Right forelimb (tissue), 1 donor: Measurements from ENCODE around the gene APPBP2.
"Not testable (repeated sequence)": the region's sequence is repeated elsewhere in the genome, so short reads cannot be mapped to it uniquely, and the experiment has no call there.

ENCODE experiments used
- DNase-seq: peaks from one replicate; pipeline ENCODE4 v3.0.0-alpha.2; 2018

Gene APPBP2

DNA sequence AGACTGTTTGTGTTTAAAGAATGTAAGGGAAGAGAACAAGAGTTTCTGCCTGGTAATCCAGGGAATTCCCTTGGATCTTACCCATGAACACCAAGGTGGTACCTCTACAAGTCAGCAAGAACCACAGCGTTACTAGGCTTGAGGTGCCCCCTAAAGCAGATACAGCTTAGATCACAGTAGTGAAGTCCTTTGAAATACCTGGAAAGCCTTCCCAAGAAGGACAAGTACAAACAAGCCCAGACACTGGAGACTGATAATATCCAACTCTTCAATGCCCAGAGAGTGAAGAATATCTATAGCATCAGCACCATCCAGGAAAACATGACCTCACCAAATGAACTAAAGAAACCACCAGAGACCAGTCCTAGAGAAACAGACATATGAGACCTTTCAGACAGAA is 3.8 kb upstream of the APPBP2 start:
- DNase-seq, result no peak

DNA sequence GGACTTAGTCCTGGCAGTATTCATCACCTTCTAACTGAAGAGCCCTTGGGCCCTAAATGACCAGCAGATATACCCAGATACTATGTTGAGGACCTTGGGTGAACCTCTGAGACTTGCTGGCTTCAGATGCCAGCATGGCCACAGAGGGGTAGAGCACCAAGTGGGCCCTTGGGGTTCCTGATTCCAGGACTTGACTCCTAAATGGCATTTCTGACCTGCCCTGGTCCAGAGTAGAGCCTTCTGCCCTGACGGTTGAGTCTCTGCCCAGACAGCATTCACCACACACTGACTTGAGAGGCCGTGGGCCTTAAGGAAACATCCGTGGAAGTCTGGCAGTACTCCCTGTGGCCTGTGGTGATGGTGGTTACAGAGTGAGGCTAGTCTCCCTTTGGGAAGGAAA is 2.8 kb upstream of the APPBP2 start:
- no peak for DNase-seq

DNA sequence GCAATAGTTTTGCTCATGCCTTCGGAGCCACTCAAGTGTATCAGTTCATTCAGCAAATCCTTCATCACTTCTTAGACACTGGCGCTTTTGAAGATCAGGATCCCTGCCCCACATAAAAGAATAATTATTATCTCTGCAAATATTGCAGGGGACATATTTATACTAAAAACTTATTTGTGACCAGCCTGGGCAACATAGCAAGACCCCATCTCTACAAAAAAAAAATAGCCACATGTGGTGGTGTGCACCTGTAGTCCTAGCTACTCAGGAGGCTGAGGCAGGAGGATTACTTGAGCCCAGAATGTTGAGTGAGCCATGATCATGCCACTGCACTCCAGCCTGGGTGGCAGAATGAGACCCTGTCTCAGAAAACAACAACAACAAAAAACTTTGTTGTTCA is 1.7 kb upstream of the APPBP2 start:
- DNase-seq, result no peak

DNA sequence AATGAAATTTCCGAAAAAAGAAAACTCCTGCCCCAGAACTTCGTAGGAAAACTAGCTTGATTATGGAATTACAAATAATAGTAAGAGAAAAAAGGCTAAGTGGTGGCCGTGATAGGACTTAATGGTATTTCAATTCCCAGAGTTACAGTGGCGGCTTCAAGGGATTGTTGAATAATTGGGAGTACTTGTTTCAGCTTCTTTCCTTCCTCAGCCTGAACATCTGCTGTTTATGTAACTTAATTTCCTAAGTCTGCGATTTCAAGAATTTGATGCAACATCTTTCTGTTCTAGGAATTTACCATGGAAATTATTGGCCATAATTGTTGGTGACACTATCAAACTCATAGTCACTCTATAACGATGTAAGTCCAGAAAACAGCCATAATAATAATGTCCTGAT is 684 bp upstream of the APPBP2 start:
- no peak for DNase-seq

DNA sequence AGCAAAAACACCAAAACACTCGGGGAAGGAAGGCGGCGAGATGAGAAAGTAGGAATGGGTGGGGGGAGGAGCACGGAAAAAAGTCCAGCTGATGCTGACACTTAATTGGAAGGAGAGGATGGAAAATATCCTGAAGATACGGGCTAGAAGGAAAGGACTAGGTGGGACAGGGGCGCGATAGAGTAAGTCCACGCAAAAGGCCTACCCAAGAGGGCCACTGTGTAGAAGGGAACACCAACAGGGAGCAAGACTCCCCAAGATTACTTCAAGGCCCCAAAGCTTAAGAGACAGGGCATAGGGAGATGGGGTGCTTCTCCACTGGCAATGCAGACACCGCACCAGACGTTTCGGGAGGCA is 736 bp downstream of the APPBP2 start:
- no peak for DNase-seq

DNA sequence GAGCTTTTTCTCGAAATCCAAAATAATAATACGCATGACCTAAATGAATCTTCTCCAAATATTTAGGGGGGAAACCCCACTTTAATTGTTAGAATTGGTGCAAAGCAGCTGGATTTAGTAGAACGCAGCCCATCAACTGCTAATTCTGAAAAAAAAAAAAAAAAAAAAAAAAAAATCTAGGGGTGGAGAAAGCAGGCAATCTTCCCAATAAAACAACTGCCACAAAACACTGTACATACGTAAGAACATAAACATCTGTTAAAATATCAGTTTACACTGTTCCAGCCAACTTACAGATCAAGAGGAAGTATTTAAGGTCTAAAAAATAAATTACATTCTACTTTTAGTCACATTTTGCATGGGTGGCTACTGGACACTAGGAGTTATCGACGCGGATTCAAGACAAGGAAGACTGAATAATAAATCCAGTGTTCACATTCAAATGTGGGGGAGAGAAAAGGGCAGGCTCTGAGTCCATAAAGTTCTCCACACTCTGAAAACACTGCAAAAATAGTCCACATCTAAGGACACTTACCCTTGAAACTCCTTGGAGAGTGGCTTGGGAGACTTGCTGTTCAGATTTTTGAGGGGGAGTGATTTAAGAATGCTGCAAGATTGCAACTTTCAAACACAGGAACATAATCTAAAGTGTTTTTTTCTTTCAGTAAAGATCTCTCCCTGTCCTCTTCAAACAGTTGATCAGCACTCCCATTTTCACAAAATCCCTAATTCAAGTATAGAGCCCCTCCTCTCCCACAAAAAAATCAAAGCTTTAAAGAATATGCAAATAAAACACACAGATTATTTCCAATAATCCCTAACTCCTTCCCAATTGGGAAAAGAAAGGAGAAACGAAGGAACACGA is 1.3 kb downstream of the APPBP2 start:
- no peak for DNase-seq

DNA sequence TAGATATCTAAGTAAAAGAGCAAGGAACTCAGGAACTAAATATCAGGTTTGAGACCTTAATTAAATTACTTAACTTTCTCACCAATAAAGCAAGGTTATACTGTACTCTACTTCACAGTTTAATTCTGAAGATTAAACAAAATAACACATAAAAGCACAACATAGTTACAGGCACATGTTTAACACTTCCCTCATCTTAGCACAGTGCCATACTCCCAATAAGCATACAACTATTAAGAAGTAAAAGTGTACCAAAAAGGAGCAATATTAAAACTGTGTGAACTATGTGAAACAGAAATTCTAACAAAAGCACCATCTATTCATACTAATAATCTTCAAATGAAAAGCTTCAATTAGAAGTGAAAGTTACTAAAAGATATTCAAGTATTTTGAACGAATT is 2.2 kb downstream of the APPBP2 start:
- DNase-seq, result no peak

DNA sequence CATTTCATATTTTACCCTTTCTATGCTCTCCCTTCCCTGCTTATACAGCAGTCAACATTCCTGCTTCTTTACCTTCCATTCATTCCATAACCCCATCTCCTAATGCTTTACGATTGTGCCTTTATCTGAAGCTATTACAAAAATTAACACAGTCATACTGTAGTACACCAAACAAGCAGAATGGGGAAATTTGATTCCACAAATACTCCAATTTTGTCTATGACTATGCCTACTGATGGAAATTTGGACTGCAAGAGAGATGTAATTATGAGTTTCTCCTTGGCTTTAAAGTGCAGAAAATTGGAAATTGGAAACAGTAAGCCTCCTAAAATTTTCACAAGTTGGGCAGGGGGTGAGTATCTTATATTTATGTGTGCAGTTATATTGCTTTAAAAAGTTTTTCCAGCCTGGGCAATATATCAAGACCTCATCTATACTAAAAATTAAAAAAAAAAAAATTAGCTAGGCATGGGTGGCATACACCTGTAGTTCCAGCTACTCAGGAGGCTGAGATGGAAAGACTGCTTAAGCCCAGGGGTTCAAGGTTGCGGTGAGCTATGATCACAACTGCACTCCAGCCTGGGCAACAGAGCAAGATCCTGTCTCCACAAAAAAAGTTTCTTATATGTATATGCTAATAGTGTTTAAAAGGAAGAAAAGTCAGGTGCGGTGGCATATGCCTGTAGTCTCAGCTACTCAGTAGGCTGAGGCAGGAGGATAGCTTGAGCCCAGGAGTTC is 3.0 kb downstream of the APPBP2 start:
- DNase-seq, result no peak

DNA sequence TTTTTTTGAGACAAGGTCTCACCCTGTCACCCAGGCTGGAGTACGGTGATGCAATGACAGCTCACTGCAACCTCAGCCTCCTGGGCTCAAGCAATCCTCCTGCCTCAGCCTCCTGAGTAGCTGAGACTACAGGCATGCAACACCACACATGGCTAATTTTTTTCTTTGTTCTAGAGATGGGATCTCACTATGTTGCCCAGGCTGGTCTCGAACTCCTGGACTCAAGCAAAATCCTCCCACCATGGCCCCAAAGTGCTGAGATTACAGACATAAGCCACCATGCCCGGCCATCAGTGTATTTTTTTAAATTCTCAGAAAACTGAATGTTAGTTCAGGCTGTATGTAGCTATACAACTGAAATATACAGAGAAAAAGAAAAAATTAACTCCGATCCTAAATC is 6.2 kb downstream of the APPBP2 start:
- DNase-seq, result no peak

DNA sequence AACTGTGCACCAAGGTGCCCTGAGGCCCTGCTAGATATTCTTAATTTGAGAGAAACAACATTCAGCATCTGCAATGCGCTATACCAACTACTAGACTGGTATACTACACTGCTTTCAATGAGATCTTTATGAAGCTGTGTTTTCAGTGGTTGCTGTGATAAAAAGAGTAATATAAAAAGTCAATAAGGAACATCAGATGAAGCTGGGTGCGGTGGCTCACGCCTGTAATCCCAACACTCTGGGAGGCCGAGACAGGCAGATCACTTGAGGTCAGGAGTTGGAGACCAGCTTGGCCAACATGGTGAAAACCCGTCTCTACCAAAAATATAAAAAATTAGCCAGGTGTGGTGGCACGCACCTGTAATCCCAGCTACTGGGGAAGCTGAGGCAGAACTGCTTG is 10.4 kb downstream of the APPBP2 start:
- DNase-seq, result not testable (repeated sequence)

DNA sequence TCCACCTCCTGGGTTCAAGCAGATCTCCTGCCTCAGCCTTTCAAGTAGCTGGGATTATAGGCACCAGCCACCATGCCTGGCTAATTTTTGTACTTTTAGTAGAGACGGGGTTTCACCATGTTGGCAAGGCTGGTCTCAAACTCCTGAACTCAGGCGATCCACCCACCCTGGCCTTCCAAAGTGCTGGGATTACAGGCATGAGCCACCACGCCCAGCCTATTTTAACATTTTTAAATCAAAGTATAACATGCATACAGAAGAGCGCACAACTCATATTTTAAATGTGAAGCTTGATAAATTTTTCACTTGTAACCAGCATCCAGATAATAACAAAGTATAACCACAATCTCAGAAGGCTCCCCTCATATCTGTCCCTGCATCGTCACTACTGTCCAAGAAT is 10.8 kb downstream of the APPBP2 start:
- not testable (repeated sequence) for DNase-seq

DNA sequence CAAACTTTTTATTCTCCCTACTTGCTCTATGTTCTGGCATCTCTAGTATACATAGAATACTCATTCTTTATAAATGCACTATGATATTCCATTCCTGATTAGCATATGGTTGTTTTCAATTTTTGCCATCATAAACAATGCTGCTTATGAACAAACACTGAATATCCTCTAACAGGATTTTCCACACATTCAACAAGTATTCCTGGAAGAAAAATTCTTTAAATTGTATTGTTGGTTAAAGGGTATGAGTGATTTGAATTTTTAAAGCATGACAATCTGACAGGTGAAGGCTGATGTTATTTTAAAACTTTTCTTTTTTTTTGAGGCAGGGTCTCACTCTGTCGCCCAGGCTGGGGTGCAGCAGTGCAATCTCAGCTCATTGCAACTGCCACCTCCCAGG is 11.5 kb downstream of the APPBP2 start:
- no peak for DNase-seq

DNA sequence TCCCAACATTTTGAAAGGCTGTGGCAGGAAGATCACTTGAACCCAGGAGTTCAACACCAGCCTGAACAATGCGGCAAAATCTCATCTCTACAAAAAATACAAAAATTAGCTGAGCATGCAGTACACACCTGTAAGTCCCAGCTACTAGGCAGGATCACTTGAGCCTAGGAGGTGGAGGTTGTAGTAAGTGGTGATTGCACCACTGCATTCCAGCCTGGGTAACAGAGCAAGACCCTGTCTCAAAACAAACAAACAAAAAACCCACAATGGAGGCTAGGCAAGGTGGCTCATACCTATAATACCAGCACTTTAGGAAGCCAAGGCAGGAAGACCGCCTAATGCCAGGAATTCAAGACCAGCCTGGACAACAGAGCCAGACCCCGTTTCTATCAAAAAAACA is 12.0 kb downstream of the APPBP2 start:
- no peak for DNase-seq

DNA sequence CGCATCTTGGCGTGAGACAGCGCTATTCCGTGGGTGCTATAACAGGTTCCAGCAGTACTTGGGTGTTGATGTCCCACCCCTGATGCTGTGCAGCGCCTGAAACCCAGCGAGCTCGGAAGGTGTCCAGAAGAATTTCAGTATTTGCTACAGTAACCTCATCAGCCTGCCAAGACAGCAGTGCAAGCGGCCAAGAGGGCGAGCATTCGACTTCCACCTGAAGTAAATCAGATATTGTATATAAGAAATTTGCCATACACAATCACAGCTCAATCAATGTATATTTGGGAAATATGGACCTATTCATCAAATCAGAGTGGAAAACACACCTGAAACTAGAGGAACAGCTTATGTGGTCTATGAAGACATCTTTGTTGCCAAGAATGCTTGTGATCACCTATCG is 13.0 kb downstream of the APPBP2 start:
- DNase-seq, result no peak

DNA sequence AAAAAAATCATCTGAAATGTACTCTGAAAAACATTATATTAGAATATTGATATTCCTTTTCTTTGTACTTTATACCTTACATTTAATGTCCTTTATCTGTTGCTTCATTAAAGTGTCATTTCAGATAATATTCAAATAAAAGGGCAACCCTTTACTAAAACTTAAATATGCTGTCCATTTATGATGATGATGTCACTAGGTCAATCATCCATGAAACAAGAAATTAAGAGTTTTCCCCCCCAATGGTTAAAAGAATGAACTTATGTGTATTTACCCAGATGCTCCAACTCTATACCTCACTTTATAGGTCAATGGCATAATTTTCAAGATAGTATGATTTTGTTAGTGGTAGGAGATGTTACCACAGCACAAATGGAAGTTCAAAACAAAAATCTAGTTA is 15.3 kb downstream of the APPBP2 start:
- DNase-seq, result no peak

DNA sequence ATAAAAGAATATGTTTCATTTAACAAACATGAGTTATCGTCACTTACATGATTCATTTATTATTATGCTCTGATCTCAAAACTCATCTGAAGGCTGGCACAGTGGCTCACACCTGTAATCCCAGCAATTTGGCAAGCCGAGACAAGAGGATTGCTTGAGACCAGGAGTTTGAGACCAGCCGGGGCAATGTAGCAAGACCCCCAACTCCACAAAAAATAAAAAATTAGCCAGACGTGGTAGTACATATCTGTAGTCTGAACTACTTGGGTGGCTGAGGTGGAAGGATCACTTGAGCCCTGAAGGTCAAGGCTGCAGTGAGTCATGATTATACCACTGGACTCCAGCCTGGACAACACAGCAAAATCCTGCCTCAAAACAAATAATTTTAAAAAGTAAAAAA is 16.0 kb downstream of the APPBP2 start:
- DNase-seq, result no peak

DNA sequence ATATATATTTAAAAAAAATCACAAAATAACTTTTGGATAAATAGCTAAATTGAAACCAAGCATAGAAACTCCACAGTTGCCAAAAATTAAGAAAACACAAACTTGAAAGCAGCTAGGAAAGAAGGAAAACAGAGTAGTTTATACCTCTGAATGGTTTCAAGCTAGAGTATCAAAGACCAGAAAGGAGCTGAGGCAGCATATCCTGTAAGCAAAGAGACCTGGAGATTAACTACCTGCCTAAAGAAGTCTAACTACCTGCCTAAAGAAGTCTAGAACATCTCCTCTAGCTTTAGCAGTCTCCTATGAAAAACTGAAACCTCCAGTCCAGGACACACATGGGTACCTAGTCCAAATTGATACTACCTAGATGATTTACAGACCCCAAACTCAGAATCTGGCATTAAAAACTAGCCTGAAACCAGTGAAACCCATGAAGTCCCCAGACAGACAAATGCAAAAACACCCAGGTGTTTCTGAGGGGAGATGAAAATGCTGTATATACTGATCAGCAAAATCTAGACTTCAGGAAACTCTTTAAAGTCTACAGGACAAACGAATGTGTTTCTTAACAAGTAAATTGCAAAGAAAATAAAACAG is 17.6 kb downstream of the APPBP2 start:
- DNase-seq, result no peak

DNA sequence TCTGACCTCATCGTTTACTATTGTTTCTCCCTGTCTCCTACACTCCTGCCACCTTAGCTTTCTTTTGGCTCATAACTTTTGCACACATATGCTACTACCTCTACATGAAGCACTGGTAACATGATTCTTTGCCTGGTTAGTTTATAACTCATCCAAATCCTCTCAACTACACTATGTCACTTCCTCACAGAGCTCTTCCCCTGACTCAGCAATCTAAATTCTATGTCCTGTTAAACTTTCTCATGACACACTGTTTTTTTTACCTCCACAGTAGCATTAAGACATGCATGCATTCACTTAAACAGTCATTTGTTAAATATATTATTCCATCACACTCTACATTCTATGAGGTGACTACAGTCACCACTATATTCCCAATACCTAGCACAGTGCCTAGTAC is 19.7 kb downstream of the APPBP2 start:
- no peak for DNase-seq

DNA sequence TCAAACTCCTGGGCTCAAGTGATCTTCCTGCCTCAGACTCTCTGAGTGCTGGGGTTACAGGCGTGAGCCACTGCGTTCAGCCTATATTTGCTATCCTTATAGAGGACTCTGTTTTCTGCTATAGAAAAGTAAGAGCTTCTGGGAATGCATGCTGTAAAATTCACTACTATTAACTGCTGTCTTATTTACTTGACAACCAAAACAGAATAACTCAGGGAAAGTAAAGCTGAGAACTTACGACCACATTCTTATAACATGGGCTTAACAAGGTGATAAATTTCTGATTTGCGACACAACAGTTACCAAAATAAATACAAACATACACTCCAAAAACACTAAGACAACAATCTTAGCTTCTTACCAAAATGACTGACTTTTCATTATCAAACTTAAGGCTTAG is 23.9 kb downstream of the APPBP2 start:
- no peak for DNase-seq

DNA sequence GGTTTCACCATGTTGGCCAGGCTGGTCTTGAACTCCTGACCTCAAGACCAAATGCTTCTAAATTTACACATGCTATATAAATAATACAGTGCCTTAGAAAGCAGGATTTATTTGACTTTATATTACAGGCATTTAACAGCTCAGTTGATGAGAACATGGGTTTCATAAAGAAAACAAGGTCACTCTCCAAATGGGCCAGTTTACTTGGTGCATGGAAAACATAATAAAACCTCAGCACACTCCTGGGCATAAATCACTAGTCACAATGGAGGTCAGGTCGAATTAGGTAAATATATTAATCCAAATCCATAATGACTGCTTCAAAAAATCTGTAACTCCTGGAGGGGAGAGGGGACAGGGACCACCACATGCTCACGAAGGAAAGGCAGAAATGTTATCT is 24.5 kb downstream of the APPBP2 start:
- no peak for DNase-seq

DNA sequence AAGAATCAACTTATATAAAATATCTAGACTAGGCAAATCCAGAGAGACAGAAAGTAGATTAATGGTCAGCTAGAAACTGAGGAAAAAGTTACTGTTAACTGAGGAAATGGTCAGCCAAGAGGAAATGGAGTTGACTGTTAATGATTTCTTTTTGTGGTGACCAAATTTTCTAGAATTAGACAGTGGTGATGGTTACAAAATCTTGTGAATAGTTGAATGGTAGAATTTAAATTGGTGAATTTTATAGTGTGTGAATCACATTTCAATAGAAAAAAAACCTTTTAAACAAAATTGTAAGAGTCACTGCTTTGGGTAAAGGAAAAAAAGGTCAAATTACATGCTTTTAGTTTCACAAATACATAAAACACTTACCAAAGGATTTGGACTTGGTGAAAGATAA is 30.0 kb downstream of the APPBP2 start:
- DNase-seq, result no peak

DNA sequence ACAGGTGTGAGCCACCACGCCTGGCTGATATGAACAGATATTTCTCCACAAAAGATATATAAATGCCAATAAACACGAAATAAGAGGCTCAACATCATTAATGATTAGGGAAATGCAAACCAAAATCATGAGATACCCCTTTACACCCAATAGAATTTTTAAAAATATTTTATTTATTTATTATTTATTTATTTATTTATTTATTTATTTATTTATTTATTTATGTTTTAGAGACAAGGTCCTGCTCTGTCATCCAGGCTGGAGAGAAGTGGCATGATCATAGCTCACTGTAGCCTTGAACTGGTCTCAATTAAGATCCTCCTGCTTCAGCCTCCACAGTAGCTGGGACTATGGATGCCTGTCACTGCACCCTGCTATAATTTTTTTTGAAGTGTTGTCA is 30.8 kb downstream of the APPBP2 start:
- no peak for DNase-seq

DNA sequence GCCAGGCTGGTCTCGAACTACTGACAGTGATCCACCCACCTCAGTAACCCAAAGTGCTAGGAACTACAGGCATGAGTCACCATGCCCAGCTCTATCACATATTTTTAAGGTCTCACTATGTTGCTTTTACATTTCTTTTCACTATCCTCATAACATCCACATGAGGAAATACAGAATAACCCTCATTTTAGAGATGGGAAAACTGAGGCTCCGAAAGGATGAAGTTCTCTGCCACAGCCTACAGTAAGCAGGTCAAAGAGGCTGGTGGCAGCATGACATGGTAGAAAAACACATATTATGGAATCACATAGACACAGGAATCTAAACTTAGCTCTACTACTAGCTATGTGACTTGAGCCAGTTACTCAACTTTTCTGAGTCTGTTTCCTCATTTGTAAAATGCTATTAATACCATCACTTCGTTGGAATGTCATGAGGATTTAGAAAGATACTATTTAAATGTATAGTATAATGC is 32.2 kb downstream of the APPBP2 start:
- no peak for DNase-seq

DNA sequence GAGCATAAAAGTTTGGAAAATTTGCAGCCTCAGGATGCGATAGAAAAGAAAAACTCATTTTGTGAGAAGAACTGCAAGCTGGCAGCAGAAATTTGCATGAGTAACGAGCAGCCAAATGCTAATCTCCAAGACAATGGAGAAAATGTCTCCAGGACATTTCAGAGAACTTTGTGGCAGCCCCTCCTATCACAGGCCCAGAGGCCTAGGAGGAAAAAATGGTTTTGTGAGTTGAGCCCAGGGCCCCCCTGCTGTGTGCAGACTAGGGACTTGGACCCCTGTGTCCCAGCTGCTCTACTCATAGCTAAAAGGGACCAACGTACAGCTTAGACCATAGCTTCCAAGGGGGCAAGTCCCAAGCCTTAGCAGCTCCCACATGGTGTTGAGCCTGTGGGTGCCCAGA is 34.3 kb downstream of the APPBP2 start:
- DNase-seq, result no peak
